GM06990 (cell line): ENCODE measurements around the gene CAMSAP1.

ENCODE experiments used
- DNase-seq: peaks from one replicate; pipeline ENCODE4 v3.0.0-alpha.2; 2011; ENCODE audit not compliant: insufficient read length; ENCODE audit errors: extremely low read depth
- H3K27me3 ChIP-seq: replicated peaks from 2 replicates; pipeline ENCODE4 v1.6.0; 2011; ENCODE audit warnings: low read length; ENCODE audit not compliant: control insufficient read depth, insufficient read depth
- H3K36me3 ChIP-seq: 2 replicates; pipeline ENCODE4 v1.5.1; 2011; ENCODE audit warnings: low read length; ENCODE audit not compliant: control insufficient read depth, insufficient read depth
- H3K4me3 ChIP-seq: replicated peaks from 2 replicates; pipeline ENCODE4 v1.5.1; 2011; ENCODE audit warnings: low read depth, mild to moderate bottlenecking, control low read depth, low read length
- TF ChIP-seq, protein P1 (sequence below): IDR thresholded peaks from 2 replicates; pipeline ENCODE4 v1.5.1; 2011; ENCODE audit warnings: low read length, control low read depth, mild to moderate bottlenecking, inconsistent platforms; ENCODE audit not compliant: insufficient read depth, poor library complexity, severe bottlenecking

The CAMSAP1 gene

DNA sequence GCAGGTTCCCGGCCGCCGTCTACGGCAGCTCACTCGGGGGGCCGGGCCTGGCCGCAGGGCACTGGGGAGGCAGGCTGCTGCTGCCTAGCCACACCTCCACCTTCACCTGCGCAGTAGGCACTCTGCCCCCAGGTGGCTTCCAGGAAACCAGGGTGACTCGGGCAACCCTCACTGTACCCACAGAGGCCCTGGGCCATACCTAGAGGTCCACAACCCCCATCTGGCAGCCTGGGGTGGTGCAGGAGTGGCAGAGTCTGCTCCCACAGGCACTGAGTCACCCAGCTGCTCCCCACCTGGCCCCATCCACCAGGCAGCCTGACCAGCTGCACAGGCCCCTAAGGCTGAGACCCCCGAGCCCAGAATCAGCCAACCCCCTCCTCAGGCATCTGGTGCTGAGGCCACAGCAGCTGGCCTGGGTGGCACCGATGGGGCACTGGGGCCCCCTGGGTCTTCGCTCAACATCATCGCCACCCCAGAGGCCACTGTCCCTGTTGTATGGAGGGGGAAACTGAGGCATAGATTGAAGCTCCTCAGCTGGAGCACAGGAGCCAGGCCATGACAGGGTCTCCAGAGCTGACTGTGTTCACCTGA lies 135.2 kb downstream of the CAMSAP1 start:
- Histone ChIP-seq H3K27me3 (no peaks in the 10 kb centered on the region; the same call in 1 of the 2 replicates), H3K4me3 (no peak overlapping the region), H3K36me3 (no peaks in the 10 kb centered on the region)
- TF ChIP-seq, protein P1, sequence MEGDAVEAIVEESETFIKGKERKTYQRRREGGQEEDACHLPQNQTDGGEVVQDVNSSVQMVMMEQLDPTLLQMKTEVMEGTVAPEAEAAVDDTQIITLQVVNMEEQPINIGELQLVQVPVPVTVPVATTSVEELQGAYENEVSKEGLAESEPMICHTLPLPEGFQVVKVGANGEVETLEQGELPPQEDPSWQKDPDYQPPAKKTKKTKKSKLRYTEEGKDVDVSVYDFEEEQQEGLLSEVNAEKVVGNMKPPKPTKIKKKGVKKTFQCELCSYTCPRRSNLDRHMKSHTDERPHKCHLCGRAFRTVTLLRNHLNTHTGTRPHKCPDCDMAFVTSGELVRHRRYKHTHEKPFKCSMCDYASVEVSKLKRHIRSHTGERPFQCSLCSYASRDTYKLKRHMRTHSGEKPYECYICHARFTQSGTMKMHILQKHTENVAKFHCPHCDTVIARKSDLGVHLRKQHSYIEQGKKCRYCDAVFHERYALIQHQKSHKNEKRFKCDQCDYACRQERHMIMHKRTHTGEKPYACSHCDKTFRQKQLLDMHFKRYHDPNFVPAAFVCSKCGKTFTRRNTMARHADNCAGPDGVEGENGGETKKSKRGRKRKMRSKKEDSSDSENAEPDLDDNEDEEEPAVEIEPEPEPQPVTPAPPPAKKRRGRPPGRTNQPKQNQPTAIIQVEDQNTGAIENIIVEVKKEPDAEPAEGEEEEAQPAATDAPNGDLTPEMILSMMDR, result no peak
- no peak for DNase-seq

DNA sequence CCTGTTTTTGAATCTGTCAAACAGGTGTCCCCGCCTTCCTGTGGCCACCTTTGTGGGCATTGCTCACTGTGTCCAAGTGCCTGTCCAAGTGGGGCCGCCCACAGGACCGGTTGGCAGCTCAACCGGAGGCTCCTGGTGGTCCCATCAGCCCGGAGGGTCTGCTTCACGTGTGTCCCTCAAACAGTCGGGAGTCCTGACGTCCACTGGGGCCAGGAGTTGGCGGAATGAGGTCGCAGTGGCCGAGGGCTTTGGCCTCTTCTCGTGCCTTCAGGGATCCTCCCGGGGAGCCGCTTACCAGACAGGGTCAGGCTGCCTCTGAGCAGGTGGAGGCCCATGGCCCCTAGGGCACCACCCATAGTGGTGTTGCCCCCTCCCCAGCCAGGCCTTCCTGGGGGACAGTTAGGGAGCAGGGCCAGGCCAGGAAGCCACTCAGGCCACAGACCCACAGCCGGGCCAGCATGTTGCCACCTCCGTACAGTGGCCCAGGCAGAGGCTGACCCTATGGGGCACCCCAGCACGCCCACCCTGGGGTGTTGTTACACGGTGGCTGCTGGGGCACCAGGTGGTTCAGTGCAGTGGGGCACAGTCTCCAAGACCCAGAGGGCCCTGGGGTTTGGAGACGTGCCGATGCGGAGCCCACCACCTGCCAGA lies 135.8 kb downstream of the CAMSAP1 start:
- no peak overlapping the region for H3K4me3 ChIP-seq
- TF ChIP-seq, protein P1, result no peak
- no peaks in the 10 kb centered on the region; the same call in 1 of the 2 replicates for H3K27me3 ChIP-seq
- H3K36me3 ChIP-seq, result no peaks in the 10 kb centered on the region
- no peak for DNase-seq

DNA sequence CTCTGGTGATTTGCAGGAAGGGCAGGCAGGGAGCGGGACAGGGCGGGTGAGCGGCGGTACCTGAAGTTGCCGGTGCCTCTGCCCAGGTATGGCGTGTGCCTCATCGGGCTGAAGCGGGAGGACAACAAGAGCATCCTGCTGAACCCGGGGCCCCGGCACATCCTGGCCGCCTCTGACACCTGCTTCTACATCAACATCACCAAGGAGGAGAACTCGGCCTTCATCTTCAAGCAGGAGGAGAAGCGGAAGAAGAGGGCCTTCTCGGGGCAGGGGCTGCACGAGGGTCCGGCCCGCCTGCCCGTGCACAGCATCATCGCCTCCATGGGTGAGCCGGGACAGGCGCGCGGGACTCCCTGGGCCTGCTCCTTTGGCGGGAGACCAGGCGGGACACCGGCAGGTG lies 136.6 kb downstream of the CAMSAP1 start:
- DNase-seq, result no peak
- TF ChIP-seq, protein P1, result no peak
- Histone ChIP-seq H3K27me3 (no peaks in the 10 kb centered on the region; the same call in 1 of the 2 replicates), H3K36me3 (no peaks in the 10 kb centered on the region), H3K4me3 (no peak overlapping the region)

DNA sequence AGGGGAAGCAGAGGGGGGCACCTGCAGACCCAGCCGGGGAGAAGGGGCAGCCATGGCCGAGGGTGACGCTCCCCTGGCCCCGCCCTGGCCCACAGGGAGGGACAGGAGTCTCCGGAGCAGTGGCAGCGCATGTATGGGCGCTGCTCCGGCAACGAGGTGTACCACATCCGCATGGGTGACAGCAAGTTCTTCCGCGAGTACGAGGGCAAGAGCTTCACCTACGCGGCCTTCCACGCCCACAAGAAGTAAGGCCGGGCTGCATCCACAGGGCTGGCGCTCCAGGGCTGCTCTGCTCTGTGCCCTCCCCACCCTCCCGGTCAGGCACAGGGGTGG lies 137.2 kb downstream of the CAMSAP1 start:
- DNase-seq, result no peak

DNA sequence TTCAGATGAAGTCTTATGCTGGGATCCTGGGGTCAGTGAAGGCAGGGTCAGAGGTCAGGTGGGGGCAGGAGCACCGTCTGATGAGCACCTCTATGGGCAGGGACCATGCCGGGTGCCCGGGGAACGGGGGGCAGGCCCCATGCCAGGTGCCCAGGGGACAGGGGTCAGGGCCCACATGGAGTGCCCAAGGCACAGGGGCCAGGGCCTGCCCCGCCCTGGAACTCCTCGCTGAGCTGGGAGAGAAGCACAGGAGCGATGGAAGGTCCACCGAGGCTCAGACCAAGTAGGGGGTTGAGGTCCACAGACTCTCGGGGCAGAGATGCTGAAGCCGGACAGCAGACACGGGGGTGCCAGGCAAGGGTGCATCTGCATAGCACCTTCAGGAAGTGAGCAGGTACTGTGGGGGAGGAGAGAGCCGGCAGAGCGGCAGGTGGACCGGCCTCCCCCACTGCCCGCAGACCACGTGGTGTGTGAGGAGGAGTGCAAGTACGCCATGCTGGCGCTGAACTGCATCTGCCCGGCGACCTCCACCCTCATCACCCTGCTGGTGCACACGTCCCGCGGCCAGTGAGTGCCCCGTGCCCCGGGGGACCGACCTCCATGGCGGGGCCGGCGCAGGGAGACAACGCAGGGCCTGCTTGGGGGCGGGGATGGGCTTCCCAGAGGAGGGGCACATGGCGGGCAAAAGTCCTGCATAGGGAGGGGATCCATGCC lies 137.7 kb downstream of the CAMSAP1 start:
- Histone ChIP-seq H3K27me3 (no peaks in the 10 kb centered on the region), H3K4me3 (no peak overlapping the region), H3K36me3 (no peaks in the 10 kb centered on the region)
- no peak for DNase-seq
- TF ChIP-seq, protein P1, result no peak

More for the DNA sequence above, 137.2 kb downstream of the CAMSAP1 start:
- no peaks in the 10 kb centered on the region for H3K27me3 ChIP-seq
- TF ChIP-seq, protein P1, result no peak
- H3K36me3 ChIP-seq, result no peaks in the 10 kb centered on the region
- H3K4me3 ChIP-seq, result no peak overlapping the region
